Stimulated activated CD8-positive, alpha-beta memory T cell treated with anti-CD3 and anti-CD28 coated beads, Interleukin-7, amount 100 ng/mL, for 1 hour (primary cell): ENCODE measurements around the gene SHISAL1.

Source experiments
- DNase-seq, 2 donors: peaks; one replicate each; pipeline ENCODE4 v3.0.0-alpha.2; 2020; ENCODE audit warnings: low read depth in 2 of 2

SHISAL1 gene

DNA sequence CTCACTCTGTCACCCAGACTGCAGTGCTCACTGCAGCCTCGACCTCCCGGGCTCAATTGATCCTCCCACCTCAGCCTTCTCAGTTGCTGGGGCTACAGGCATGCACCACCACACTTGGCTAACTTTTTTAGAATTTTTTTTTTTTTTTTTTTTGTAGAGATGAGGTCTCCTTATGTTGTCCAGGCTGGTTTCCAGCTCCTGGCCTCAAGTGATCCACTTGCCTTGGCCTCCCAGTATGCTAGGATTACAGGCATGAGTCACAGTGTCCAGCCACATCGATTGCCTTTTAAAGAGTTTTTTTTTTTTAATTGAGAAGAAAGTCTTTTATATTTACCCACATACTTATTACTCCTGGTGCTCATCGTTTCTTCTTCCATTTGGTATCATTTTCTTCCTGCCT is 102.0 kb downstream of the SHISAL1 start:
- no peak for DNase-seq

DNA sequence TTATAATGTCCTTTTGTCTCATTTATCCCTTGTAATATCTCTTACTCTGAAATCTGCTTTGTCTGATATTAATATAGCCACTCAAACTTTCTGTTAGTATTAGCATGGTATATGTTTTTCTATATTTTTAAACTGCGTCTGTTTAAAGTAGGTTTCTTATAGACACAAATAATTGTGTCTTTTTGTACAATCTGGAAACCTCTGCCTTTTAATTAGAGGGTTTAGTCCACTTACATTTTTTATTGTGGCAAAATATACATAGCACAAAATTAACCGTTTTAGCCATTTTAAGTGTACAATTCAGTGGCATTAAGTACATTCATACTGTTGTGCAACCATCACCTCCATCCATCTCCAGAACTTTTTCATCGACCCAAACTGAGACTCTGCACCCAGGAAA is 103.4 kb downstream of the SHISAL1 start:
- DNase-seq = no peak

DNA sequence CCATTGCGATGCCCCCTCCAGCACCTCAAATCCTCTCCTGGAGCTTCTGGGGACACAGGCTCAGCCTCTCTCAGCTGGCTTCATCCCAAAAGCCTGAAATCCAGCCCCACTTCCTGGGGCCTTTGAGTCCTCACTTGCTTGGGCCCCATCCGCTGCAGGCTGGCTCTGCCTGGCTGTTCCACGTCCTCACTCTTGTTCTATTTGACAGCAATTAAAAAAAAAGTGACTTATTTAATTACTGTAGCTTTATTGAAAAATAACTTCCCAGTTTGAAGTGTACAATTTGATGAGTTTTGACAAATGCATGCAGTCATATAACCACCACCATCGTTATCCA is 104.8 kb downstream of the SHISAL1 start:
- no peak for DNase-seq

DNA sequence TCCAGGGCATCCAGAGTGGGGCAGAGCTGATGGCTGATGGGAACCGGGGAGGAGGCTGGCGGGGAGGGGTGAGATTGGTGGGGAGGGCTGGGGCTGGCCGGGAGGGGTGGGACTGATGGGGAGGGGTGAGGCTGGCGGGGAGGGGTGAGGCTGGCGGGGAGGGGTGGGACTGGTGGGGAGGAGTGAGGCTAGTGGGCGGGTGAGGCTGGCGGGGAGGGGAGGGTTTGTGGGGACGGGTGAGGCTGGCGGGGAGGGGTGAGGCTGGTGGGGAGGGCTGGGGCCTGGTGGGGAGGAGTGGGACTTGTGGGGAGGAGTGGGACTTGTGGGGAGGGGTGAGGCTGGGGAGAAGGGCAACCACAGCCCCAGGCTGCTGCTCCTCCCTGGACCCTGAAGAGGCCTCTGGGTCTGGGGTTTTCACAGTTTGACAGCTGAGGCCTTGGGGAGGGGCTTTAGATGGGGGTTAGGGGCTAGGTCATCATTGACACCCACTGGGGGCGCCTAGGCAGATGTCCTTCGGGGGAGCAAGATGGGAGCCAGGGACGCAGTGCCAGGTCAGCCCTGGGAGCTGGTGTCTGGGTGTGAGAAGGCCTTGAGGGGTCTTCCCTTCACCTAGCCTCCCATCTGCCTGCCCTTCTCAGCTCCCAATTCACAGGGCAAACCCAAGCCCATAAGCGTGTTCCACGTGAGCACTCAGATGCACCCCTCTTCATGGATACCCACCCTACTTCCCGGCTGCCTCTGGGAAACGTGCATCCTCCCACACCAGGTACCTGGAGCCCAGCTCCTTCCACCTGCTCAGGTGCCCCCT is 105.4 kb downstream of the SHISAL1 start:
- DNase-seq = no peak

DNA sequence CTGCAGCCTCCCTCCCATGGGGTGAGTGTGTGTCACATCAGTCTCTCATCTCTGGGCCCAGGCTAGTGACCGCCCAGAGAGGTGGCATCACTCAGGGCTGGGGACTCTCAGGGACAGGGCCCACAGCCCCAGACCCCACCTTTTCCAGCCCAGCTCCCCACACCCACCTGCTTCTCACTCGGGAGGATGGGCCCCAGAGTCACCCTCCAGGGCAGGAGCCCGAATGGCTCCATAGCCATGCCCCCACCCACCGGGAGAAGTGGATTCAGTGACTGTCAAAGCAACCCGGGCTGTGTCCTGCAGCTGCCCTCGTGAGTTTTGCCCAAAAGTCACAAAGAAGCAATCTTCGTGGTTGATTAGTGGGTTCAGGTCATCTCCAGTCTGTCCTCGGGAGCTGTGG is 106.1 kb downstream of the SHISAL1 start:
- DNase-seq = no peak

DNA sequence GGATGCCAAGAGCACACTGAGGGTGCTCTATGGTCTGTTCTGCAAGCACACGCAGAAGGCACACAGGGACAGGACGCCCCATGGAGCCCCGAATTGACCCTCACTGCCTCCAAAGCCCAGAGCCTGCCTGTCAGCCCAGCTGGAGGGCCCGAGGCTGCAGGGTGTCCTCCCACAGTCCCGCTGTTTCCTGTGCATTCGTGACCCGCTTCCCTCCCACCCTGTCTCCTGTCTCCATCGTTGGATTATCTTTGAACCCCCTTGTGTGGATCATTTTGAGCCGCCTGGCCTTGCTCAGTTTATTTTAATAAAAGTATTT is 106.5 kb downstream of the SHISAL1 start:
- DNase-seq = no peak

DNA sequence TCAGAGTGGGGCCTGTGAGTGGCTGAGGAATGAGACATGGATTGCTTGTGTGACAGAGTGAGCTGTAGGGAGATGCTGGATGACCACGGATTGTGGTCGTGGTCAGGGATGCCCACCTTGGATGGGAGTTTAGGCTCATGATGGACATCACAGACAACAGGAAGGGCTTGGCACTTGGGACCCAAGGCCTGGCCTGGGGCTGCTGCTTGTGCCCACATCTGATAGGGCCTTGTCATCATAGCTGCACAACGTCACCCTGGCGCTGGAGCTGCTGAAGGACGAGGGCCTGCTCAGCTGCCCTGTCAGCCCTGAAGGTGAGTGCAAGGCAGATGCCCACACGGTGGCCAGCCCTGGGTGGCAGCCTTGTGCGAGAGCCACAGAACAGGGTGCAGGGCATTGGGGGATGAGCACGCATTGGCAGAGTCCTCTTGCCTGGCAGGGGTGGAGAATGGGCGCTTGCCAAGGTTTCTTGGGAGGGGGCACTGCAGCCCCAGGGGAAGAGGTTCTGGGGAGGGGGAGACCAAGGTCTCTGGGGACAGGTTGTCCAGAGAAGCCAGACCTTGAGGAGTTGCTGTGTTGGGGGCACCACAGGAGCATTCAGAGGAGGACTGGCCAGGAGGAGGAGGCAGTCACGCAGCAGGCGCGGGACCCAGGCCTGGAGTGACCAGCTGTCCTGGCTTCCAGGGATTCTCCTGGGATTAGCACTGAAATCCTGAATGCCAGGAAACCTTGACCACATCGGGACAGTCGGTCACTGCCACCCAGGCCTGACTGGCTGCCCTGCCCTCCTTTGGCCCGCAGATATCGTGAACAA is 107.0 kb downstream of the SHISAL1 start:
- no peak for DNase-seq

DNA sequence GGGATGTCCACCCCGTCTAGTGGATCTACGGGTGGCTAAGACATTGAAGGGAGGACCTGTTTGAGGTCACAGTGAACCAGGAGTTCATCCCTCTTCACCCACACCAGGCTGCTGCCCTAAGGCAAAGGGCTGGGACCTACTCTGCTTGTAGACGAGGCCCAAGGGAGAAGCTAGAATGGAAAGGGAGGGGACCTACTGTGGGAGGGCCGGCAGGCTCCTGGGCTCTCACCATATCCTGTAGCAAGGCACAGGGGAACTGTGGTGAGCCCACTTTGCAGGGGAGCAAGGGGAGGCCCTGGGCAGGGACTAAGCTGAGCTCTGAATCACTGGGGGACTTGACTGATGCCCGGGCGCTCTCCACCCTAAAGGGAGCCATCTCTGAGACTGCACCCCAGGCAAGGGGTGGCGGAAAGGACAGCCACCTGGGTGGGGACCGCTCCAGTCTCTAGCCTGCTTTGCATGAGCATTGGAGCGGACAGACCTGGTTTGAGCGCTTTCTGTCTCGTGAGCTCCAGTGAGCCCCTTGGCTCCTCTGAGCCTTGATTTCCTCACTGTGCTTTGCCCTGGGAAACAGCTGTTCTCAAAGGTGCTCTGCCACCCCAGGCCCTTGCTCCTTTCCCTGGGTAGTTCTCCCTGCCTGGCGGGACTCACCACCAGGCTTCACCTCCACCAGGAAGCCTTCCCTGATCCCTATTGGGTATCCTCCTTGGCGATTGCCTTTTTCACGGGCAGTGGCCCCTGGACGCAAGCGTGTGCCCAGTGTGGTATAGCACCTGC is 107.8 kb downstream of the SHISAL1 start:
- DNase-seq = no peak

DNA sequence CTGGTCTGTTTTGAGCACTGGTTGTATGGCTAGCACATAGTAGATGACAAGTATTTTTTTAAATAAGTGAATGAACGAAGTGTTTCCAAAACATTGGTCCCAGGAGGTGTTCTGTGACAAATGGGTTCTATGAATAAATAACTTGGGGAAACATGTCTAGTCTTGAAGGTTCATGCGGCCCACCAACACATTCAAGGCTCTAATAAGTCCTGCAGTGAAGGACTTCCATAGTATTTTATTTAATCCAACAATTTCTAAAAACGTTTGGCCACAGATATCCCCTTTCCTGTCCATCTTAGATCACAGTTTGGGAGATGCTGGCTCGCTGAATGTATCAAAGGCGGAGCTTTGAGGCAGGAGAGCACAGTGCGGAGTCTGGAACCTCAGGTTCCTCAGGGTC is 109.5 kb downstream of the SHISAL1 start:
- no peak for DNase-seq

DNA sequence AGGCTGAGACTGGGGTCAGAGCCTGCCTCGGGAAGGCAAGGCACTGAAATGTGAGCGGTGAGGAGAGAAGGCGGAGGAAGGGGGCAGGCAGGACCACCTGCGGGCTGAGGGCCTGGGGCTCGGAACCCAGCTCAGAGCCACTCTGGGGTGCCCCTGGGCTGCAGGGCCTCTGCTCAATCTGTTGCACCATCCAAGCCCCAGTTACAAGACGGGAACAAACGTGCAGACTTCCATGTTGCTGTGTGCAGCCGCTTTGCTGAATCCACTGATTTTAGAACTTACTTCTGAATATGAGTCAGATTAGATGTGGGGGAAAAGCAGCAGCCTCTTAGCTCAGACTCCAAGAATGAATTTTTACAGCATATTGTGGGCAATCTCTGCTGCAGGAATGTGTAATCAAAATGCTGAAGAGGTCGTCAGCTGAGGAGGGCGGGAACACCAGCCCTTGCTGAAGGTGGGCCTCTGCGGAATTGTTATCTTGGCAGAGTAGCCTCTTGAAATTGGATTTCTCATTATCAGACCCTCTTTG is 110.4 kb downstream of the SHISAL1 start:
- DNase-seq = no peak

DNA sequence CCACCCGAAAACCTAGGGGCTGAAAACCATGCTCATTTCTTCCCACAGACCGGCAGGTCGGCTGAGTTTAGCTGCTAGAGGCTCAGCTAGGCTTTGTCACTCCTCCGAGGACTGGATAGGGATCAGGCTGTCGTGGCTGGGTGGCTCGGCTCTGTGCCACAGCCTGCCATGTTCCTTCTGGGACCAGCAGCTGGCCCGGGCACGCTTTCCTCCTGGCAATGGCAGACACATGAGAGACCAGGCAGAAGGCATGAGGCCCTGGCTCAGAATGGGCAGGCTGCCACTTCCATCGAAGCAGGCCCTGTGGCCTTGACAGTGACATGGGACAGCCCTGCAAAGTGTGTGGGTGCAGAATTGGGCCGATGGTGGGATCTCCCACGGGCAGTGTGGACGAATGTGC is 111.1 kb downstream of the SHISAL1 start:
- DNase-seq = no peak

DNA sequence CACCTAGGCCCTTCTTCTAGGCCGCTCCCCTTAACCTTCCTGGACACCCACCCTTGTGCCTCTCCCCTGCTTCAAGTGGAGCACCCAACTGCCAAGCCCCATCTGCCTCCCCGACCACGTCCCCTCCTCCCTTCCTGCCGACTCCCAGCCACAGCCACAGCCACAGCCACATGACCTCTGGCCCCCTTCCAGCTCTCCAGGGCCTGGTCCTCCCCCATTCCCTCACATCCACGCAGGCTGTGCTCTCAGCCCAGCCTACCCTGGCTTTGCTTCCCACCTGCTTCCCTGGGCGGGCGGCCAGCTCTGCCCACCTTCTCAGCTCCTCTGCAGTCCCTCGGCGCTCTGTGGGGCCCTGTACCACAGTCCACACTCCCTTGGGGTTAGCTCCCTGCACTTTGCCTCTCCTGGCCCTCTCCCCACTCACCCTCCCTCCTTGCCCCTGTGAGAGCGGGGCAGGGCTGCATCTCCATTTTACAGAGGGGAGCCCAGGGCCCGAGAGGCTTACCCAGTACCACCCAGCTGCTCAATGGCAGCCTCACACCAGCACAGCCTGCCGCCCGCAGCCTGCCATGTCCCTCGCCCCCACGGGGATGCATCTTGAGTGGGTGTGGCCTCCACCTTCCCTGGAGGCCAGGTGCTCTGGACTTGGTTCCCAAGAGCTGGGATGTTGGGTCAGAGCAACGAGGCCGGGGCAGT is 111.7 kb downstream of the SHISAL1 start:
- no peak for DNase-seq

DNA sequence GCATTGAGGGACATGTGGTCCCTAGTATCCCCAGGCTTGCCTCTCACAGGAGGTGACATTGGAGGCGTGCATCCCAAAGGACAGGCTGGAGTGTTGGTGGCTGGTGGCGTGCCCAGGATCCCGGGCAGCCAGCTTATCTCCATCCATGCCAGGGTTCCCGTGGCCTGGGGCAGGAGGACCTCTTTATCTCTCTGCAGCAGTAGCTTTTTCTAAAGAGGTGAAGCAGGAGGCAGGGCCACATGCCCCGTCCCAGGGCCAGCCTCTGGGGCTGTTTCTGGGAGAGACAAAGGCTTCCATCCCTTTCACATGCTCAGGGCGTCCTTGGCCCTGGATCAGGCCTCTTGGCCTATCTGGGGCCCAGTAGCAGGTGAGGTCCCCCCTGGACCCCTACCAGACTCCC is 112.3 kb downstream of the SHISAL1 start:
- DNase-seq = no peak

DNA sequence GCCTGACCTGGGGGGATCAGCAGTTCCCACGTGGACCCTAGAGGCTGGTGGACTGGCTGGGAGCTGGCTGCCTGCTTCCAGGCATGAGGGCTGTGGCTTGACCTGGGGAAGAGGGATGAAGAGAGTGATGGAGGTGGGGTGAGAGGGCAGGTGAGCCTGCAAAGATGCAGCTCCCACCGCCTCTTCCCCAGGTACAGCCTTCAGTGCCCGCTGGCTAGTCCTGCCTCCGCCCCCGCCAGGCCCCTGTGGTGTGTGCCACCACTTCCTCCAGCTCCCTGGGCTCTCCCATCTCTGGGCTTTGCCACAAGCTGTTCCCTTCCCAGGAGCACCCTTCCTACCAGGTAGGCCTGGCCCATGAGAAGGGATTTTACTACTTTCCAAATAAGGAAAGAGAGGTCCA is 112.9 kb downstream of the SHISAL1 start:
- DNase-seq = no peak

DNA sequence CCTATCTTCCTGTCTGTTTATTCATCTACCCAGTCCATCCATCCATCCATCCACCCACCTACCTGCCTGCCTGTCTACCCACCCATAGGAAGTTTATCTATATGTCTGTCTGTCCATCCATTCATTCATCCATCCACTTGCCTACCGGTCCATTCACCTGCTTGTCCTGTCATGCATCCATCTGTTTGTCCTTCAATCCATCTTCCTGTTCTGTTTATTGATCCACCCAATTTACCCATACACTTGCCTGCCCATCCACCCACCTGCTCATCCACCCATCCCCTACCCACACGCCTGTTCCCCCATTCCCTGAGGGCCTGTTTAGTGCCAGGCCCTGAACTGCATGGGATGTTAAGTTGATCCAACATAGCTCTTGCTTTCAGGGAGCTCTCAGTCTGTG is 113.6 kb downstream of the SHISAL1 start:
- no peak for DNase-seq

DNA sequence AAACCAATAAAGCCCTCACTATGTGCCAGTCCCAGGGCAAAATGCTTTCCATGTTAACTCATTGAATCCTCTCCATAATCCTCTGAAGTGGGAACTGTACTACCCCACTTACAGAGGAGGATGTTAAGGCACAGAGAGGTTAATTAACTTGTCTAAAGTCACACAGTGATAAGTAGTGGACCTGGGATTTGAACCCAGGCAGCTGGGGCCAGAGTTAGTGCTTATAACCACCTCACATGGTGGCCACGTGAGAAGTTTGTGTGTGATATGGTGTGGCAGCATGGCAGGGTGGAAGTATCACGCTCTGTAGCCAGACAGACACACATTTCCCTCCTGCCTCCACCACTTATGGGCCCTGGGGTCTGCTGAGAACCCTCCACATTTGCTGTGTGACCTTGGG is 115.5 kb downstream of the SHISAL1 start:
- no peak for DNase-seq

DNA sequence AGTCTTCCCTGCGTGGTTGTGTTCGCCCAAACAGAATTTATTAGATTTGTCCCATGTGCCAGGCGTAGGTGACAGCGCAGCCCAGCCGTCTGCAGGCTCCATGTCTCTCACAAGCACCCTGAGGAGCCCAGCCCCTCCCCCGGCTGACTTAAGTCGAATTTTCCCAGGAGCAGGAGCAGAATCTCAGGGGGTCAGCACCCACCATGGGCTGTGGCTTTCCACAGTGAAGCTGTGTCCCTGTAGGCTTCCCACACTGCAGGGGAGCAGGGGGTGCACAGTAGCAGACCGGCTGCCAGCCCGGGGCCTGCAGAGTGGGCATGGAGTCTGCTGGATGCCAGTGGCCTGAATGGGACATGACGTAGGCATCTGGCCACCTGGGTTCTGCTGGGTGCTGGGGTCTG is 116.0 kb downstream of the SHISAL1 start:
- DNase-seq = no peak

DNA sequence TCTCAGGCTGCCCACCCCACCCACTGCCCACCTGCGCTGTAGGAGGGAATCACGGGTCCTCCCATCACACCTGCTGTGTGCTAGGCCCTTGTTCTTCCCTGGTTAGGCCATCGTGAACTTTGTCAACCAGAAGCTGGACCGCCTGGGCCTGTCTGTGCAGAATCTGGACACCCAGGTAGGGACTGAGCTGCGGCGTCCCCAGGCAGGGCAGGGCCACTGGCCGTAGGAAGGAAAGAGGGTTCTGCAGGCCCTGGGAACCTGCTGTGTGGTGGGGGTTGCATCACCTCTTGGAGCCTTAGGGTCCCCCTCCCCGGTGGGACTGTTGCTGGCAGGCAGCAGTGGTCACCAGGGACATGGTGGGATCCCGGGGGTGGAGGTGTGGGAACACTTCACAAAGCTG is 116.5 kb downstream of the SHISAL1 start:
- no peak for DNase-seq

DNA sequence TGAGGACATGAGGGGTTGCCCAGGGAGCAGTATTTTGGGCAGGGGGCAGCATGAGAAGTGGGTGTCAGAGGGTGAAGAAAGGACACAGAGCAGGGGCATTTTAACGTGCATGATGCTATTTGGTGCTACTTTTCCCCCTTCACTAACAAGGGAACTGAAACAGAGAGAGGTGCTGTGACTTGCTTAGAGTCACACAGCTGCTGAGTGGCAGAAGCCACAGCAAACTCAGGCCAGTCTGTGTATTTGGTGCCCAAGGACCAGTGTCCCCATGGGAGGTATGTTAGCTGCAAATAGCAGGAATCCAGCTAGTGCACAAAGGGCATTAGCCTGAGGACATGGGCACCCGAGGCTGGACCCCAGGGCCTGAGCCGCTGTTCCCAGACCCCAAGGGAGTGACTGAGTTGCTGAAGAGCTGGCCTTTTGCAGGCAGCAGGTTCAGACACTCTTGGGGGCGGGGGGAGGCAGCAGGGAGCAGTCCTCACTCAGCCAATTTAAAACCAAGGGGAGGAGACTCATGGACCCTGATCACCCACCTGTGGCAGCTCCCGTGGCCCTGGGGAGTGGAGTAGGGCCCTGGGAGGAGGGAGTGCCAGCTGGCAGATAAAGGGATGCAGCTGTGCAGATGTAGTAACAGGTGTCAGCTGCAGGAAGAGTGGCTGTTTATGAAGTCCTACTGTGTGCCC is 117.4 kb downstream of the SHISAL1 start:
- DNase-seq = no peak

DNA sequence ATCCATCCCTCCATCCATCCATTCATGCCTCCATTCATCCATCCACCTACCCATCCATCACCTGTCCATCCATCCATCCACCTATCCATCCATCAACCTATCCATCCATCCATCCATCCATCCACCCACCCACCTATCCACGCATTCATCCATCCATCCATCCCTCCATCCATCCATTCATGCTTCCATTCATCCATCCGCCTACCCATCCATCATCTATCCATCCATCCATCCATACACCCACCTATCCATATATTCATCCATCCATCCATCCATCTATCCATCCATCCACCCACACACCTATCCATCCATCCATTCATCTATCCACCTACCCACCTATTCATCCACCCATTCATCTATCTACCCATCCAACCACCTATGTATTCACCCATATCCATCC is 118.2 kb downstream of the SHISAL1 start:
- DNase-seq = no peak
